ENCODE results near the gene ABCC8.

The ABCC8 gene

DNA sequence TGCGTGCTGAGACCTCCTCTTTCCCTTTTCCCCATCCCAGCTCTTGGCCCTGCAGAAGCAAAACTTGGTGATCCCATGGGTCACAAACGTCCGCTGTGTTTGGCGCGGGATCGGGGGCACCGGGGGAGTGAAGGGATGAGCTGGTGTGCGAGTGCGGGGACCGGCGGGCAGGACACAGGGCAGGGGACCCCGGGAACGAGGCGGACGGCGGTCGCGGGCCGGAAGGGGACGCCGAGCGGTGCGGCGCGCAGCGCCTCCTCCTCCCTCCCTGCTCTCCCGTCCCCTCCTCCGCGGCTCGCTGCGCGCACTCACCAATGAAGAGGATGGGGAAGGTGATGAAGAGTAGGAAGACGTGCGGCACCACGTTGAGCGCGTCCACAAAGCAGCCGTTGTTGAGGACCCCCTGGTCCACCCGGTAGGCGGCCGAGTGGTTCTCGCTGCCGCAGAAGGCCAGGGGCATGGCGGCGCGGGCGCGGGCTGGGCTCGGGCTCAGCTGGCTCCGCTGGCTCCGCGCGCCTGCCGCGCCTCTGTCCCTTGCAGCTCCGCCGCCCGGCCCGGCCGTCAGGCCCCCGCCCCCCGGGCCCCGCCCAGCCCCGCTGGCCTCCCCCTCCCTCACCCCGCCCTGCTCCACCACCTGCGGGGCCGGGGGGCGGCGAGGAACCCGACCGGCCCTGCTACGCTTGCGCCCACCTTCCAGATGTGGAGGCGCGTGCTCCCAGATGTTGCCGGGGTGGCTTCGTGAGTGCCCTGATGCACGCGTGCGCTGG is at the start of gene ABCC8:
ABCC8 (minus strand) TSS at position 529 of the 767 bp plus-strand sequence; CDS start at position 460, 69 bp downstream.
- no peak for DNase-seq

DNA sequence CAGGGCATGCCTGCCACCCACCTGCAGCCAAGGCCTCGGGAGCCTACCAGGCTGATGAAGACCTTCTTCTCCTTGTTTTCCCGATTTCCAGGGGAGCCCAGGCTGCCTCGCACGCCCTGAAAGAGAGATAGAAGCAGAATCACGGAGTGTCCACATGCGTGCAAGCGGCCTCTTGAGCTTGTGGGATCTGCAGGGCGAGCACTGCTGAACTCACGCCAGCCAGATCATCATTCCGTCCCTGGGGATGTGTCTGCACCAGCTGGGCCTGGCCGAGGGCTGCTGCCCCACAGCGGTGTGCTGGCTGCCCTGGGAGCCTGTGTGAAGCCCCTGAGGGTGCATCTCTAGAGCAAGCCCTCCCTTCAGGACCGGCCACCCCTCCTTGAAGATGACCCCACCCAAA is 49.7 kb upstream of the ABCC8 start:
- no peak for DNase-seq

DNA sequence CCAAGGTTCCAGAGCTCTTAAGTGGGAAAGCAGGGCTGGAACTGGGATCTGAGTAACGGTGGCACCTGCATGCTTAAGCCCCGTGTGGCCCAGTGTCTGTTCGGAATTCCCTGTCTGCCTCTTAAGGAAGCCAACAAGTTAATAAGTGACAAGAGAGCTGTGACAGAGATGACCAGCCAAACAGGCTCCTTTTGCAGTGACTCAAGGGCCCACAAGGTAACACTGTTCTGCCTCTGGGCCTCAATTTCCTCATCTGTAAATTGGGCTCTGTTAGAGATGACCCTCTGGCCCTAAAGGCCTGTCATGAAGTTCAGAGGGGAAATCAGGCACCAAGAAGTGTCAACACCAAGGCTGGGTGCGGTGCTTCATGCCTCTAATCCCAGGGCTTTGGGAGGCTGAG is 48.9 kb upstream of the ABCC8 start:
- DNase-seq: no peak

DNA sequence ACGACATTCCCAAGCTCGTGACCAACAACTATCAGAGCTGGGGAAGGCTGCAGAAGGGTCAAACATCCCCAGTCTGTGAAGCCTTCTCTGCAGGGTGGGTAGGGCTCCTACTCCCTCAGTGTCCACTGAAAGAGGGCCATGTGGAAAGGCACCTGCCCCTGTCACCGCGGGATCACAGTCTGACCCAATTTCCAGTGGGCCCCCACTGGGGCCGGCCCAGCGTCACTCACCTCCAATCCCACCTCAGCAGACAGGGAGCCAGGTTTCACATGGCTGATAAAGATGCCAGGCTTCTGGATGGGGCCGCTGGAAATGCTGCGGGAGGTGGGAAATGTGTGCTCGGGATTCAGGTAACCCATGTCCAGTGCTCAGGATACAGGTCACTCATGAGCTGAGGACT is 47.6 kb upstream of the ABCC8 start:
- DNase-seq: no peak

DNA sequence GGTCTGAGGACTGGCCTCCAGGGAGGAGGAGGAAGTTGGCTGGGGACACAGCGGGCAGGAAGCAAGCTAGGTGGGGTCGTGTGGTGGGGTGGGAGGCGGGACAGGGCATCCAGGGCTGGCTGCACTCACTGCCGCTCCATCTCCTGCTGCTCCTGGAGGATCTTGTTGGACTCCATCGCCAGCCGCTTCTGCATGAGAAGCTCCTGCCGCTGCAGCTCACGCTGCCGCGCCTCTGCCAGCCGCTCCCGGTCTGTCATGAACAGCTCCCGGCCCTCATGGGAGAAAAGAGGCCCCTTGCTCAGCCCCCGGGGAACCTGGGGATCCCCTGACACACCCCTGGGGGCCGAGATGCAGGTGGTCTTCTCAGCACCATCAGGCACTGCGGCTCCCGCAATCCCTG is 46.0 kb upstream of the ABCC8 start:
- DNase-seq: no peak

DNA sequence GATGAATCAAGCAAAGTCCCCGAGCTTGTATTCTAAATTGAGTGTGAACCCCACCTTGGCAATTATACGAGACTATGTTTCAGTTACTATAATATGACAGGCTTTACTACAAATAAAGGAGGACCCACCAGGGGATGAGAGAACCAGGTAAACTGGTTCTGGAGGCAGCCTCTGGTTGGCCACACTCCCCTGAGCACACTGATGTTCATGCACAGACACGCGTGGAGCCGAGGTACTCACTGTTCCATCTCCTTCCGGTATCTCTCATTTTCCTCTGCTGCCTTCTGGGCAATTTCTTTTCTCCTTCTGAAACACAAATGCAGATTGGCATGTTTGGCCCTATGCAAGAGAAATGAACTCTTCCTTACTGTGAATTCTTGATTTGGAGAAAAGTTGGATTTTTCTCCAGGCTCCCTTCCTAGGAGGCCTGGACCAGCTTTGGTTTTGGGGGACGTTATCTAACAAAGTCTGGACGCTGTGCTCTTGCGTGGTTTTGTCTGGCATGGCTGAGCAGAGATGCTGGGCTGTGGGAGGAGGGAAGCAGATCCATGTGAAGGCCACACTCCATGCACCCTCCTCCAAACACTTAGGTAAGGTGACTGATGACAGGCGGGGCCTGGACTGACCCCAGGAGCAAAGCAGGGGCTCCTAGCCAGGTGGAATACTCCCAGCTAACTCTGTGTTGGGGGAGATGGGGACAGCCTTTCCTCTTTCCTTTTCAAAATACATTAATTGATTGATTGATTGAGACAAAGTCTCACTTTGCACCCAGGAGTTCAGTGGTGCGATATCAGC is 44.7 kb upstream of the ABCC8 start:
- no peak for DNase-seq

DNA sequence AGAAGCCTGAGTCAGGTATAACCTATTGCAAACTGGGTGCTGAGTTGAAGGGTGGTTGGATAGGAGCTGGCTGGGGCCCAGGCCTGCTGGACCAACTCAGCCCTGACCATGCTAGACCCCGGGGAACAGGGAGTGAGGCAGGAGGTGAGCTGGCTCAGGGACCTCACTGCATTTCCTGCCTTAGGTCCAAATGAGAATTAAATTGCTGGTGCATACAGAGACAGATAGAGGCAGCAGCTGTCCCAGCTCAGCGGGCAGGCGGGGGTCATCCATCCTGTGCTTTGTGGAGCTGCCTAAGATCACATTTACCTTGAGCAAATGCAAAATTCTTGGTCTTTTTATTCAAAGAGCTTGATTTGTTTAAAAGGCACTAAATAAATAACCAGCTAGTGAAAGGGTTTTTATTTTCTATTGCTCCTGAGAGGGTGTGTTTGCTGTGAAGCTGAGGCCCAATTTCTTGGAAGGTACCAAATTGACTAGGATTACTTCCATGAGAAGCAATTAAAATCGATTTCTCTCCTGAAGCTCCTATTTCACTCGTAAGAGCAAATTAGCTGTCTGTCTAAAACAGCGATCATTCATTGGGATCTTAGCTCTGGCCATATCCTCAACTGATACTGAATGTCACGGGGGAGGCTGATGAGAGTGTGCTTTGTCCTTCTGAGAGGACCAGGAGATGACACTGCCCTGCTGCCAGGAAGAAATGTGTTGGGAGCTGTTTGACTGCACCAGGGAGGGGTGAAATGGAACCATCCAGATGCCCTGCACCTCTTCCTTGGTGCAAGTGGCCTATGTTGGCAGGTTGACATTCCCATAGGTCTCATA is 42.6 kb upstream of the ABCC8 start:
- DNase-seq: no peak

DNA sequence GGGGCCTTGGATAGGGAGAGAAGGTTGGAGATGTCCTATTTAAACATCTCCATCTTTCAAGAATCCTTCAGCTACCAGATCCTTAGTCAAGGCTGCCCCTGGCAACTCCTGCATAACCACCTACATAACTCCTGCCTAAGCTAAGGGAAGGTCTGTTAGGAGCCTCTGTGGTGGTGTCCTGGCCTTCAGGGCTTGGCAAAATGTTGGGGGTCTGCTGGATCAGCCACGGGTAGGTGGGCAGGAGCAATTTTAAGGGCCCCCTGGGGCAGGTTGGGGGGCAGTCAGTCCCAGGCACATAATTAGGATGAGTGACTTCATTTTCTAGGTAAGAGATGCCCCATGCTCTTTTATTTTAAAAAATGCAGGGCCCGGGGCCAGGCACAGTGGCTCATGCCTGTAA is 41.7 kb upstream of the ABCC8 start:
- DNase-seq: no peak

DNA sequence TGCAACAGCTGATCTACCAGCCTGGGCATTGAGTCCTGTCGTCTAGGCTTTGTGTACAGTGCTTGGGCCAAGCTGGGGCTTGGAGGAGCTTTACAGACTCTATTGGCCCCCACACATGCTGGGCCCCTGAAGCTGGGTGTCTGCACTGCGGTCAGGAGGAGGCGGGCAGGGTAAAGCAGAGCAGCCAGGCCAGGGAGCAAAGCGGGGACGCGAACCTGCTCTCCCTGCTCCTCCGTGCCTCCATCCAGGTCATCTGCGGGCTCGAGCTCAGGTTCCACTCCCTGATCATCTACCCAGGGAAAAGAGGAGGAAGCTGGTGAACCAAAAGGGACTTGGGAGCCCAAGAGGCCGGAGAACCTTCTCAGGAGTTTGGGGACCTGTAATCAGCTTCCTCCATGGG is 40.5 kb upstream of the ABCC8 start:
- no peak for DNase-seq

DNA sequence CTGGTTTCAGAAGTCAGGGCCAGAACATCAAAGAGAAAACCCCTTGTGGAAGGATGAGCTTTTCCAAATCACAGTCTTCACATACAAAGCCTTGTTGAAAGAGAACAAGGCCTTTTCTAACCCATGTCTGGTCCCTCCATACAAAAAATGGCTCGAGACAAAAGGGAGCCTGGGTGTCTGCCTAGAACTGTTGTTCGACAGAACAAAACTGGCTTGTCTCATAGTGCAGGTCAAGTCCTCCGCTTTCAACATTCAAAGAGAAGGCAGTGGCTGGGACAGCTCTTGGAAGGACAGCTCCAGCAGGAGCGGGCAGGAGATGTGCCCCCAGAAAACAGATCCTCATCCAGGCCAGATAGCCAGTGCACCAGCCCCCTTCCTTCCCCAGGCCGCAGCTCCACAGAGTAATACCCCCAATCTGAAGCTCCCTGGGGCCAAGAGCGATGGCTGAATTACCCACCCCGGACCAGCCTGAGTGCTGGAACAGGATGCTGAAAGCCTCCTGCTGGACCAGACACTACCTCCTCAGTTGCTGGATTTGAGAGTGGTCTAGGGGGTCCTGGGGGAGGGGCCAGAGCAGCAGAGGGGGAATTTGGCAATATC is 40.0 kb upstream of the ABCC8 start:
- DNase-seq: no peak

DNA sequence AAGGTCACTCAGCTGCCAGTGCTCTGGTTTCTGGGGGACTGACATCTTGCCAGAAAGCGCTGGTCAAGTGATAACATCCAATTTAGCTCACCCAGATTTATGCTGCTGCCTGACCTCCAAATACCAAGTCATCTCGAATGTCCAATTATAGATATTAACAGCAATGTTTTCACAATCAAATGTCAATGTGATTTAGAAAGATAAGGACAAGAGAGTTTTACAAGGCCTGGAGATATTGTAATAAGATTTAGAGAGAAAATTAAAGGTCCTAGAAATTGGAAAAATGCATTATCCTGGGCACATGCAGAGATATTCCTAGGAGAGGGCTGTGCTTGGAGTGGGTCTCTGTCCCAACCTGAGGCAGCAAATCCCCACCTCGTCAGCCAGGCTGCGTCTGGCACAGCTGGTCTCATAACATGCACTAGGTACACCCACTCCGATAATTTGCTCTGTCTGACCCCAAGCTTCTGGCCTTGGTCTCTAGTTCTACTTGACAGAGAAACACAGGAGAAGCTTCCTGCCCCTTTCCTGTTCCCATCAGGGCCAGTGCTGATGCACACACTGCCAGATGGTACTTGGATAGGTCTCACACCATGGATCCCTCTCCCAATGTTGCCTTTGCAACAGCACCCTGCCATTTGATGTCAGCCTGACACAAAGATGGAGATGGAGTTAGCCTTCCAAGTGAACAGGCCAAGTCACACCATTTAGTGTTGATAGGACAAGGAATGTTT is 39.0 kb upstream of the ABCC8 start:
- no peak for DNase-seq

DNA sequence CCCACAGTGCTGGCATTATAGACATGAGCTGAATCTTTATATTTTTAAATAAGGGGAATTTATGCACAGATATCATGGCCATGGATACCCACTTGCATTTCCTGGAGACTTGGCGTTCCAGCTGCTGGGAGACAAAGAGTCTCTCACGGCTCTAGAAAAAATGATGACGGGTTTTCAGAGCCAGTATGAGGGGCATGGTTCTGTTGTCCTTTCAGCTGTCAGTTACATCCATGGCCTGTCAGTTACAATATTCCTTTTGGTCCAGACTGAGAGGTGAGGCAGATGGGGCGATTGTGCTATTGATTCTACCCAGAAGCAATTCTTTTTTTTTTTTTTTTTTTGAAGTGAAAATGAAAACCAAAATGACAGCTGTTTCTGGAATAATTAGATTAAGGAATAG is 37.8 kb upstream of the ABCC8 start:
- no peak for DNase-seq

DNA sequence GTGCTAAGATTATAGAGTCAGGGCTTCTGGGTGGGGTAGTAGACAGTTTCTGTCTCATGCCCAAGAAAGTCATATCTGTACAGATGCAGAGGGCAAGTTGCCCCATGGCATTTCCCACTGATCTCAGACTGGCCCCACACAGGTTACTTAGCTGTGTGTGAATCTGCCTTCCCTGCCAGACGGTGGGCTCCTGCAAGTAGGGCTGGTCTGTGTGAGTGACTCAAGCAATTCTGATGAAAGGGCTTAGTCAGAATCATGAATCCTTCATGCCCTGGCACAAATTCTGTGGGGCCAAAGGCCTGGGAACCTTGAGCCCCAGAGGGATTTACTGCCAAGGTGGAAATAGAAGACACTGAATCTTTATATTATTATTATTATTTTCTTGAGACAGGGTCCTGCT is 37.2 kb upstream of the ABCC8 start:
- no peak for DNase-seq

DNA sequence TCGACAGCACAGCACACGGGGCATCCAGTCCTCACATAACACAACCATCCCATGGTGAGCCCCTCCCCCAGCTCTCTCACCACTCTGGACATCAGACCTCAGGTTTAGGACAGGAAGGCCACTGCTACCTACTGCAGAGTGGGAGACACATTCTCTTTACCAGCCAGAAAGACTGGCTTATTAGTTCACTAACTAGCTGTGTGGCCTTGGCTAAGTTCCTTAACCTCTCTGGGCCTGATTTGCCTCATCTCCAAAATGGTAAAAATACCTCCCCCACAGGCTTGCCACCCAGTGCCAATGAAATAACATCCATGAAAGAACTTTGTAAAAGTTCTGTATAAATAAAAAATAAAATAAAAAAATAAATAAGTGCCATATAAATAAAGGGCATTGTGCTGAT is 35.5 kb upstream of the ABCC8 start:
- DNase-seq: no peak

DNA sequence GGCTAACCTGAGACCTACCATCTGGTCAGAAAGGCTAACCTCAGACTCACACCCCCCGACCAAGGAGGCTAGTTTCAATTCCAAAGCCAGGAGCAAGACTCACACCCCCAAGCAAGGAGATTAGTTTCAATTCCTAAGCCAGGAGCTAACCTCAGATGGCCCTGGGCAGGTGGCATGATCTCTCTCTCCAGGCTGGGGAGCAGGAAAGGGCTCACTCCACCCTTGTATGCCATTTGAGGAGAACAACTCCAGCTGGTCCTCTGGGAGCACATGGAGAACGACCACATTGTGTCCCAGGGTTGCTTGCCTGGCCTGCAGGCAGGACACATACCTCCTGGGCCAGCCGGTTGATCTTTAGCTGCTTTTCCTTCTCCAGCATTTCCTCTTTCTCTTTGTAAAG is 34.9 kb upstream of the ABCC8 start:
- DNase-seq: no peak

DNA sequence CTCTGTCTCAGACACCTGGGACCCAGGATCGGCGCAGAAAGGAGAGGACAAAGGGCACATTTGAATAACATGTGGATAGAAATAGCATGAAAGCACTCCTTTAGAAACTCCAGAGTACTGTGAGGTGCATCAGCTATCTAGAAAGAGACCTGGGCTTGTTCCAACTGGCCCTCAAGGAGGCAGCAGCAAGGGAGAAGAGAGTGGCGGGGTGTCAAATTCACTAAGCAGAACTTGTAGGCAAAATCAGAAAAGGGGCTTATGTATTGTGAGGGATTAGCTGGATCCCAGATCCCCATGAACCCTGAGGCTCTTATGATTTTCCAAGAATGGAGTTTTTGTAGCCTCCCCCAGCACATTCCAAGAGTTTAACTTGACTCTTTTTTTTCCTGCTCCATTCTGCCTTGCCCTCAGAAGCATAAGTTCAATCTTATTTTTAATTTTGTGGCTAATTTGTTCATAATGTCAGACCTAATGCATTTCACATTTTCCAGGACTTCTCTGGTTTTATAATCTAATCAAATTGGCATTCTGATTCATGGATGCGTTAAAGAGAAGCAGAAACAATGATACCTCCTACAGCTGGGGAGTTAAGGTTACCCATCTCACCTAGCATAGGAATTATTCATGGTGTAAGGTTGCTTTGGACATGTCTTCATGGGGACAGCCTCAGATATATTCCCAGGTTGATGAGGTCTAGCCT is 34.0 kb upstream of the ABCC8 start:
- DNase-seq: no peak

DNA sequence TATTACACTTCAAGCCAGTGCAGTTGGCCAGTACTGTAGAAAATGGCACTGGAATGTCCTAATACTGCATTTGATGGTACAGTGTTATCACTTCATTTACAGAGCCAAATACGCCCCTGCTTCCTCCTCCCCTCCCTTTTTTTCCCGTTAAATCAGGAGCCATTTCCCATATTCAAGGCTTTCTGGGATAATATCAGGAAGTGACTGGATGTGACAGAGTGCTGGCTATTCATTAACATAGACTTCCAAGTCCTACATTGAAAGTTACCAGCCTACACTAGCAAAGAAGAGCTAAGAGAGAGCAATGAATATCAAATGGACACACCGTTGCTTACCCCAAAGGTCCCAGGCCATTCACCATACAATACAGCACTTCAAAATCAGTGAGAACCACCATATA is 32.1 kb upstream of the ABCC8 start:
- DNase-seq: no peak

DNA sequence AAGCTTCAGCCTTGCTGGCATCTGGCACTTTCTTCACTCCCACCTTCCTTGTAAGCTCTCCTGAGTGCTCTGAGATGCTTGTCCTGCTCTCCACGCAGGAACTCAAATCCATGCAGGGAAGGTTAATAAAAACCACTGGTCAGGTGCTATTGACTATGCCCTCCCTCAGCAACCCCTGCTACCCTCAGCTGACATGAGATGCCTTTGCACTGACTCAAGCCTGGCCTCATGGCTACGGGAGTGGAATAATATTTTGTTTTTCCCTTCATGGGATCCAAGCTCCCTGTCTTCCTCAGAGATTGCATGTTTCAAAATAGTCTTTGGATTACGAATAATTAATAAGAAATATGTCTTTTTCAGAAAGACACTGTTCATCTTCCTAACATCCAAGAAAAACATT is 31.7 kb upstream of the ABCC8 start:
- DNase-seq: no peak

DNA sequence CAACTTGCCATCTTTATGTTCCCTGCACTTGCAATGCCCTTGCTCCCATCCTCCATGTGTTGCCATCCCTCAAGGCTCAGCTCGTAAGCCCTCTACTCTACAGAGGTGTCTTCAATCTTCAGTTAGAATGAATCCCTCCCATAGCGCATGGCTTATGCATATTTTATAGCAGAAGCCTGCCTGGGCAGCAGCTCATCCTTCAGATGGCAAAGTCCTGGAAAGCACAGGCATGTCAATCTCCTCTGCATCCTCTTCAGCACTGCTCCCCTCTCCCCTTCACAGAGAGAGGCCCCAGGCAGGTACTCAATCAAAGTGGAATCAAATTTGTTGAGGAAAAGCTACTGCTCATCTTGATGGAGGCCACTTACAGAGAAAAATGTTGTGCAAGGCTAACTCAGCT is 31.1 kb upstream of the ABCC8 start:
- DNase-seq: no peak

DNA sequence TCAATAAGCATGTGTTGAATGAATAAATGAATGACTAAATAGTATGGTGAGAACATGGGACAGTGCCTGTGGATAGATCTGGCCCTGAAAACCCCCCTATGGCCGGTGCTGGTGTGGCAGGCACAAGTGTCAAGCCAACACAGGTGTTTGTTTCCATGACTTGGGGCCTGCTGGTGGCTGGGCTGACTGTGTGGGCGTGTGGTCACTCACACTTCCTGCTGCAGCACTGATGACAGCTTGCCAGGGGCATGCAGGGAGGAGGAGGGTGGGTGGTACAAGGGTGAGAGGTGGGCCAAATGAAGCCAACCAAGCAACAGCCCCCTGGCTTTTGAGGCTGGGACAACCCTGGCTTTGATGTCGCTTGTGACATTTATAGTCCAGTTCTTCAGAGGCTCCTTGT is 30.3 kb upstream of the ABCC8 start:
- no peak for DNase-seq

DNA sequence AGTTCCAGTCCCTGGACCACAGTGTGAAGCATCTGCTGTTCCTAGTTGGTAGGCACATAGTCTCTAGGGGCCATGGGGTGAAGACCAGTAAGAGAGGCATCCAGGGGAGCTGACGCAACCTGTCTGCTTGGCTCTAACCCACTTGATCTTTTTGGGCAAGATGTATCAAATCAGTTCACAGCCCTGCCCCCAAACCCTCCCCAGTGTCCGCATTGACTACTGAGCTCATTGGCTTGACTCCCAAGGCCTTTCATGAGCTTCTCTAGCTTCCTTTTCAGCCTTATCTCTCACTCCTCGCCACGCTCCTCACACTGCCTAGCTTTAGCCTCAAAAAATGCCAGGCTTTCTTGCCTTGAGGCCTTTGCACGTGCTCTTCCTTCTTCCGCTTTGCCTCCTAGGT is 29.7 kb upstream of the ABCC8 start:
- DNase-seq: no peak

DNA sequence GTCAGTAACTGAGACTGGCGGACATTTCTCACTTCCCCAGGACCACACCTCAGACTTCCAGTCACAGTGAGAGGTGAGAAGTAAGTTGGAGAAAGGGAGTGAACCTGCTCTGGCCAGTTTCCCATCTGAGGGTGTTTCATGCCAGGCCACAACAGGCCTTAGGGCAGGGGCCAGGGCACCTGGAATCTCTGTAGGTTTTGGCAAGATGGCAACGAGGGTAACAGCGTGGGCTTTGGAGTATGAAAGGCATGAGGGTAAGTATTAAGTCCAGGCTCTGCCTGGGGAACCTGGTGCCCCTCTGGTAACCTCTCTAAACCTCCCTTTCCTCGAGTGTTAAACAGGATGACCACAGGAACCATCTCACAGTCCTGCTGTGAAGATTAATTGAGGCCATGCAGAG is 28.5 kb upstream of the ABCC8 start:
- no peak for DNase-seq
